Esophagus (tissue), 2 donors: ENCODE data around the gene FSCN2. TPM values are rescaled to one million over a fixed set of nuclear protein-coding genes. Genes with fewer than 3 reads are reported as not detected.

Source experiments
- H3K27ac ChIP-seq, 2 donors: one replicate each; pipeline ENCODE4 v1.5.1; 2013; ENCODE audit warnings: low read depth in 2 of 2, mild to moderate bottlenecking in 2 of 2, inconsistent platforms in 1 of 2, low read length in 1 of 2, moderate library complexity in 1 of 2
- H3K27me3 ChIP-seq, 2 donors: one replicate each; pipeline ENCODE4 v1.6.1; 2013; ENCODE audit warnings: low read length in 2 of 2, control low read depth in 1 of 2, mild to moderate bottlenecking in 1 of 2; ENCODE audit not compliant: insufficient read depth in 2 of 2, control insufficient read depth in 1 of 2
- H3K36me3 ChIP-seq, 2 donors: one replicate each; pipeline ENCODE4 v1.6.1; 2013; ENCODE audit warnings: low read length in 1 of 2; ENCODE audit not compliant: control insufficient read depth in 2 of 2, insufficient read depth in 2 of 2
- H3K4me1 ChIP-seq, 2 donors: one replicate each; pipeline ENCODE4 v1.6.1; 2013; ENCODE audit warnings: low read length in 1 of 2; ENCODE audit not compliant: control insufficient read depth in 2 of 2, insufficient read depth in 2 of 2
- H3K4me3 ChIP-seq, 2 donors: one replicate each; pipeline ENCODE4 v1.5.1; 2013; ENCODE audit warnings: low read length in 2 of 2, mild to moderate bottlenecking in 2 of 2, low read depth in 1 of 2, moderate library complexity in 1 of 2
- H3K9me3 ChIP-seq, 2 donors: one replicate each; pipeline ENCODE4 v1.6.1; 2013; ENCODE audit warnings: mild to moderate bottlenecking in 2 of 2, low read depth in 1 of 2, low read length in 1 of 2, moderate library complexity in 1 of 2; ENCODE audit not compliant: control insufficient read depth in 2 of 2, insufficient read depth in 1 of 2
- WGBS, 2 donors: extraction: QIAGEN DNeasy Blood & Tissue Kit; methylation state at CpG; one replicate each; pipeline ENCODE4 v1.1.7; 2013; 5-methylcytosine and 5-hydroxymethylcytosine counted together
- polyA plus RNA-seq, 2 donors: library from polyadenylated mRNA; stranded (reverse); fragments of 200-250 nt; gene quantifications; one replicate each; pipeline ENCODE4 v1.2.3, GENCODE V29; 2013
- donor health status: healthy with polysubstance abuse.
- donor health status: Bipolar disorder and iron deficiency.

FSCN2 gene
- polyA plus RNA-seq, 2 donors = 0.54 to 2.0 TPM

DNA sequence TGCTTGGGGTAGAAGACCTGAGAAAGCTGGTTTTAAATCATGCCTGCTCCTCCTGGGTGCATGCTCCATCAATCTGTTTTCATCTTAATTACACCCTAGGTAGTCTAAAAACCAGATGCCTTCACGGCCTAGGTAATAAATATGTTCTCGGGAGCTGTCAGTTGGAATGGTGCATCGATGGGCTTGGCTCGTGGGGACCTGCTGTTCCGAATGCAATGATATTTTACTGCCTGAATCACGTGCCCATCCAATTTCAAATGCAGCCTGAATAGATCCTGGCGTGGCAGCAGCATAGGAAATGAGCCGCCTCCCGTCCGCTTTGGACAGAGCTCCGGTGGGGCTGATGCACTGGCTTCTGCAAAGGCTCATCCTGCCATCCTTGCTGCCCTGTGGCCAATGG lies 42.8 kb downstream of the FSCN2 start:
- H3K36me3 ChIP-seq = peaks cover 16 to 58% of the 10 kb centered on the region in 2 donors
- WGBS, 2 donors = 91 to 94% methylated on average over 11 of the region's 11 CpGs
- H3K4me1 ChIP-seq = peaks cover 2 to 7% of the 10 kb centered on the region in 2 donors

DNA sequence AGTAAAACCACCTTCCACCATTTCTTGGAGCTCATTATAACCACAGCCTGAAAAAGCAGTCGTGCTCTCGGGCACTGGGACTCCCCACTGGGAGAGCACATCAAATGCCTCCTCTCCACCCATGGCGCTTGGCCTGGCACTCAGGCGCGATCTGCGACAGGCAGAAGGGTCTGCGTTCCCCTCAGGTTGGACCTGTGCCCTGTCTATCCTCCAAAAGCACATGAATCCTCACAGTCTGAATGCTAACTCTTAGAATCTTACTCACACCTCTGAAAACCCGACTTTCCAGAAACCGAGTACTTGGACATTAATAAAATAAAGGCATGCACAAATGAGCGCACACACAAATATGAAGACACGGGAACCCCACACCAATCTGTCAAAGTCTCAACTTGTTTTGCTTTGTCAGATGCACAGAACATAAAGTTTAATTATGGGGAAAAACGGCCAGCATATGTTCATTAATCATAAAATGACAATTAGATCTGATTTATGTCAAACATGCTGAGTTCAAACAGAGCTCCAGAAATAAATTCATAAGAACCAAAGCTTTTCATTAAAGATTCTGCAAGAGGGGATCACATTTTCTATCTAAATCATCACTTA lies 44.5 kb downstream of the FSCN2 start:
- Histone ChIP-seq H3K27ac (no peak overlapping the region), H3K4me1 (peaks cover 4 to 6% of the 10 kb centered on the region in 2 donors), H3K4me3 (no peak overlapping the region), H3K27me3 (no peaks in the 10 kb centered on the region), H3K36me3 (peaks cover 11 to 54% of the 10 kb centered on the region in 2 donors), H3K9me3 (no peaks in the 10 kb centered on the region)
- WGBS, 2 donors = 79 to 88% methylated on average over 12 of the region's 12 CpGs

More for the DNA sequence above, 42.8 kb downstream of the FSCN2 start:
- Histone ChIP-seq H3K9me3 (no peaks in the 10 kb centered on the region), H3K27ac (no peak overlapping the region), H3K27me3 (no peaks in the 10 kb centered on the region), H3K4me3 (no peak overlapping the region)

DNA sequence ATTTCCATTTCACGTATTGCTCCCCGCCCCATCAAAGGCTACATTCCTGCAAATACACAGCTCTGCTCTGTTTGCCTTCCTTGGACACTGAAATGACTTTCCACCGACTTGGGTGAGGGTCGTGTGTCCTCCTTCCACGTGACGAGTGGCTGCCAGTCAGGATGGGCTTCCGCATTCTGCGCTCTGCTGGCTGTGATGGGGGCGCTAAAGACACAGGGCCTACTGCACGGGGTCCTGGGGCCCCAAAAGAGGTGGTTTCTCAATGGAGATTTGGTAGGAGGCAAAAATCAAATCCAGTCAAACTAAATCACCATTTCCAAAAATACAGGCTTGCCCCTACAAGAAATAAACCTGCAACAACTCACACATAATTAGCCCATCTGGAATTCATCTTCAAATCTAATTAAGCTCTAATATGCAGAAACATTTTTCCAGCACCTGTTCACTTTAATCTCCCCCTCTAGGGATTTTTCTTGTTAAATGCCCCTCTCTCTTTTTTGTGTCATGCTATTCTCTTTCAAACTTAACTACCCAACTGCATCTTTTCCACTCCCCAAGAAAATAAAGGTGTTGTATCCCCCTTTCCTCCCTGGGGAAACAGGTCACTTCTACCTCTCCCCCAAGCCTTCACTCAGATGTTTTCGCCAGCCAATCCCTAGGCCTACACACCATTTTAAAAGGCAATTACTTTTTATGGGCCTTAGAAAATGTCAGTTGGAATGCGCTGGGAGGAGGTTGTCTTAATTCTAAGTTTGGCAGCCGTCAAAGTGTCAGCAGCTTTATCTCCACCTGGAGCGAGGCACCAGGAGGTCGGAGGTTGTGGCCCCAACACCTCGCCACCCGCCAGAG lies 45.8 kb downstream of the FSCN2 start:
- peaks cover 4 to 11% of the 10 kb centered on the region in 2 donors for H3K4me1 ChIP-seq
- no peaks in the 10 kb centered on the region for H3K27me3 ChIP-seq
- H3K27ac ChIP-seq = no peak overlapping the region
- no peaks in the 10 kb centered on the region for H3K9me3 ChIP-seq
- 87 to 88% methylated on average over 17 of the region's 17 CpGs for WGBS, 2 donors
- H3K36me3 ChIP-seq = peaks cover 10 to 53% of the 10 kb centered on the region in 2 donors
- no peak overlapping the region for H3K4me3 ChIP-seq

DNA sequence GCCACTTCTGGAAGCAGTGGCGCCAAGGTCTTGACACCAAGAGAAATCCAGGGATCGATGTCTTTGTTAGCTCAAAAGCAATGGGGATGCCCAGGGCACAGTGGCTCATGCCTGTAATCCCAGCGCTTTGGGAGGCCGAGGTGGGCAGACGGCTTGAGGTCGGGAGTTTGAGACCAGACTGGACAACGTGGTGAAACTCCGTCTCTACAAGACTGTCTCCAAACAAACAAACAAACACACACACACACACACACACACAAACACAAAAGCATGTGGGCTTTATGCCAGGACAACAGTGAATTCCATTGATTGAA lies 46.4 kb downstream of the FSCN2 start:
- H3K36me3 ChIP-seq = peaks cover 5 to 53% of the 10 kb centered on the region in 2 donors
- no peak overlapping the region for H3K4me3 ChIP-seq
- H3K9me3 ChIP-seq = no peaks in the 10 kb centered on the region
- WGBS, 2 donors = 85 to 91% methylated on average over 8 of the region's 8 CpGs
- H3K27ac ChIP-seq = no peak overlapping the region
- H3K4me1 ChIP-seq = peaks cover 4 to 11% of the 10 kb centered on the region in 2 donors
- H3K27me3 ChIP-seq = no peaks in the 10 kb centered on the region

DNA sequence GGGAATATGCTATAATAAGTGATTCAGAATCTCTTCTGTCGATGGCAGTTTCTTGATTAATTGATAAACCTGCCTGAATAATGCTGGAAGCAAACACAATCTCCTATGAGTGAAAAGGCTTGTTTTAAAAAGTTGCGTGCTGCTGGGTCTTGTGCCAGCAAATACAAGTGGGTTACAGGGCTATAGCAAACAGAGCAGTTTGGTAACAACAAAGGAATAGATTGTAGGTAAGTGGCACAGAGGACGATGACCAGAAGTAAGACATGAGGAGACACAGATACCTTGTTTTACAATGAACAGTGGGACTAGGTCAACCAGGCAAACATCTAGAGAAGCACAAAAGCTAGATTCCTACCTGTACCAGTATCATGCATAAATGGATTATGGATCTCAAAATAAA lies 47.7 kb downstream of the FSCN2 start:
- H3K36me3 ChIP-seq = peaks cover 5 to 48% of the 10 kb centered on the region in 2 donors
- no peaks in the 10 kb centered on the region for H3K9me3 ChIP-seq
- no peaks in the 10 kb centered on the region for H3K27me3 ChIP-seq
- 78 to 88% methylated on average over 3 of the region's 3 CpGs for WGBS, 2 donors
- H3K27ac ChIP-seq = no peak overlapping the region
- peaks cover 2 to 11% of the 10 kb centered on the region in 2 donors for H3K4me1 ChIP-seq
- no peak overlapping the region for H3K4me3 ChIP-seq

DNA sequence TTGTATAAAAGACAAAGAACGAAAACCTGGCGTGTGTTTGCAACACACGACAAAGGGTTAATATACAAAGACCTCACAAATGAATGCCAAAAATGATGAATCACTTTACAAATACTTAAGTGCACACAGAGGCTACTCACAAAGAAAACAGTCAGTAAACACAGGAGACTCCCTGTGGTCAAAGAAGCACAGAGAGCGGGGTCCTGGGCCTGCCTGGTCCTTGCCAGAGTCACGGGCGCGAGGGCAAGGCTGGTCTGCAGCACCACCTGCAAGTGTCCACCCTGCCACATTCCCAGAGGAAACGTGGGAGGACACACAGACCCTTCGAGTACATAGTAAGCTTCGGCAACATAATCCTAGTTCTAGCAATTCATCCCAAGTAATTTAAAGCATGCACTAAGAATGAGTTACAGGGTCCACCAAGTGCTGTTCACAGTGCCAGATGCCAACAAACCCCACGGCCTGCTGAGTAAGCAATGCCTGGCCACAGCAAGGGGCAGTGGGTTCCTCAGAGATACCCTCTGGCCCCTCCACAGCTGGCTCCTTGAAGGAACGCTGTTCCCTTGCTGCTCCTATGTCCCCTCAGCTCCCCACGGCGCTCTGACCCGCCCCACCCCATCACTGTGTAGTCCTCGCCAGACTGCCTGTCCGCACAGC lies 48.6 kb downstream of the FSCN2 start:
- Histone ChIP-seq H3K9me3 (no peaks in the 10 kb centered on the region), H3K4me3 (no peak overlapping the region), H3K36me3 (peaks cover 4 to 43% of the 10 kb centered on the region in 2 donors), H3K4me1 (peaks cover 2 to 11% of the 10 kb centered on the region in 2 donors), H3K27ac (no peak overlapping the region), H3K27me3 (no peaks in the 10 kb centered on the region)
- 56 to 68% methylated on average over 16 to 17 of the region's 17 CpGs for WGBS, 2 donors

DNA sequence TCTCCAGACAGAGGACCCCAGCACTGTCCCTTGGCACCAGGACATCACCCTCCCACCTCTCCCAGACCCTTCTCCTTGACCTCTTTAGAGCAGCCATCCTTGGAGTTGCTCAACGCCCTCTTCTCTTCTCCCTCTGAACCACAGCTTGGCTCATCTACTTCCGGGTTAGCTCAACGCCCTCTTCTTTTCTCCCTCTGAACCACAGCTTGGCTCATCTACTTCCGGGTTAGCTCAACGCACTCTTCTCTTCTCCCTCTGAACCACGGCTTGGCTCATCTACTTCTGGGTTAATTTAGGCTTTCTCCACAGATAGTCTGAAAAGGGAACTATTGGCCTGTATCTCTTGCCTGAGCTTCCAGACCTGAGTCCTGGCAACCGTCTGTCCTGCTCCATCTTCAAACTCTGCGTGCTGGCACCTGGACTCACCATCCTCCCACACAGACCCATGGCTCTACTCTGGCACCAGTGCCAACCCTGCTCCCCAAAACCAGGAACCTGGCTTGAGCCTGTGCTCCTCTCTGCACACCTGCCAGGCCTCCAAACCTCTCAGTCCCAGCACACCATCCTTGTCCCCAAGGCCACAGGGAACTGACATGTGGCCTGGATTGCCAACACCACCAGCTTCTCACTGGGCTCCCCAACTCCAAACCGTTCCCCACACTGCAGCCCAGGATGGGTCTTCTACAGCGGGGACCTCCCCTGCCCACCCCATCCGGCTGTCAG lies 49.3 kb downstream of the FSCN2 start:
- 79 to 86% methylated on average over 11 of the region's 11 CpGs for WGBS, 2 donors
- Histone ChIP-seq H3K4me1 (peaks cover 2 to 11% of the 10 kb centered on the region in 2 donors), H3K27me3 (no peaks in the 10 kb centered on the region), H3K36me3 (peaks cover 3 to 47% of the 10 kb centered on the region in 2 donors), H3K9me3 (no peaks in the 10 kb centered on the region), H3K4me3 (no peak overlapping the region), H3K27ac (no peak overlapping the region)

DNA sequence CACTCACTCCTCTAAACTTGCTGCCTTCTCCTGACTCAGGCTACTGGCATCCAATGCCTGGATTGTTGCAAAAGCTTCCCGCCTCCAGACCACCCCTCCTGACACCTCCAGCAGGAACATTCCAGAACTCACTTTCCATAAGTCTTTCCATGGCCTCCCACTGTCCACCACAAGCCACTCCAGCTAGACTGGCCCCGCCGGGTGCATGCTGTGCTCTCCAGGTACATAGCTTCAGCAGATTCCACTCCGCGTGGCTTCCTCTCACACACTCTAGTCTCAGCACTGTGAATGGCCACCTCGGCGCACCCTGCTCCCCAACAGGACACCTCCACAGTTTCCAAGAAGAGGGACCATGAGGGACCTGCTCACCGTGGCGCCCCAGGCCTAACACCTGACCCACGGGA lies 49.9 kb downstream of the FSCN2 start:
- Histone ChIP-seq H3K27ac (no peak overlapping the region), H3K27me3 (no peaks in the 10 kb centered on the region), H3K4me1 (peaks cover 2 to 11% of the 10 kb centered on the region in 2 donors), H3K4me3 (no peak overlapping the region), H3K9me3 (no peaks in the 10 kb centered on the region), H3K36me3 (peaks cover 3 to 51% of the 10 kb centered on the region in 2 donors)
- 94 to 96% methylated on average over 10 of the region's 10 CpGs for whole genome bisulfite sequencing, 2 donors

DNA sequence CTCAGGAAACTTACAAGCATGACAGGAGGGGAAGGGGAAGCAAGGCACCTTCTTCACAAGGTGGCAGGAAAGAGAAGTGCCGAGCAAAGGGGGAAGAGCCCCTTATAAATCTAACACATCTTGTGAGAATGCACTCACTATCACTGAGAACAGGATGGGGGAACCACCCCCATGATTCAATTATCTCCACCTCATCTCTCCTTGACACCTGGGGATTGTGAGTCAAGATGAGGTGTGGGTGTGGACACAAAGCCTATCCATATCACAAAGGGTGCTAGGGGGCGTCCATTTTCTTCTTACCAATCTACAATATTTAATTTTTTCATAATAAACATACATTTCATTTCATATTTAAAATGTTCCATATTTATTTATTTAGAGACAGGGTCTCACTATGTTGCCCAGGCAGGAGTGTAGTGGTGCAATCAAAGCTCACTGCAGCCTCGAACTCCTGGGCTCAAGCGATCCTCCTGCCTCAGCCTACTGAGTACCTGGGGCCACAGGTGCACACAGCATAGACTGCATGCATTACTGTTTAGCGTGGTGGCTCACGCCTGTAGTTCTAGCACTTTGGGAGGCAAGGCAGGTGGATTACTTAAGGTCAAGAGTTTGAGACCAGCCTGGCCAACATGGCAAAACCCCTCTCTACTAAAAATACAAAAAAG lies 50.5 kb downstream of the FSCN2 start:
- 94% methylated on average over 6 of the region's 6 CpGs for WGBS, 2 donors
- Histone ChIP-seq H3K9me3 (no peaks in the 10 kb centered on the region), H3K36me3 (peaks cover 5 to 53% of the 10 kb centered on the region in 2 donors), H3K27me3 (no peaks in the 10 kb centered on the region), H3K27ac (no peak overlapping the region), H3K4me3 (no peak overlapping the region), H3K4me1 (peaks cover 2 to 11% of the 10 kb centered on the region in 2 donors)
